Measurements from ENCODE around the gene KCTD14.
"Not testable (repeated sequence)": the region's sequence is repeated elsewhere in the genome, so short reads cannot be mapped to it uniquely, and the experiment has no call there.

Gene KCTD14

DNA sequence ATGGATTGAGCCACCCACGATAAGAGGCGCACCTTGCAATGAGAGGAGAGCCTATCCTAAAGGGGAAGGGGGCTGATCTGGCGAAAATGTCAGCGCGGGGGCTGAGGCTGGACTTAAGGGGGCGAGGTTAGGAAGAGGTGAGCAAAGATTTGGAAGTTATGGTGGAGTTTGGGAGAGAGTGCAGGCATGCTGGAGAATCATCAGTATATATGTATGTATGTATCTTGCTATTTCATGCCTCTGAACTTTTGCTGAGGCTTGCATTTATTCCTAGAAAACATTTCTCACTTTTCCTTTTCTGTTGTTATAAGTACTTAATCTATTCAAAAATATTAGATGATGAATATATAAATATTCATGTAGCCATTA is 23.4 kb upstream of the KCTD14 start:
- DNase-seq (ENCODE audit: low read depth) = no peak

DNA sequence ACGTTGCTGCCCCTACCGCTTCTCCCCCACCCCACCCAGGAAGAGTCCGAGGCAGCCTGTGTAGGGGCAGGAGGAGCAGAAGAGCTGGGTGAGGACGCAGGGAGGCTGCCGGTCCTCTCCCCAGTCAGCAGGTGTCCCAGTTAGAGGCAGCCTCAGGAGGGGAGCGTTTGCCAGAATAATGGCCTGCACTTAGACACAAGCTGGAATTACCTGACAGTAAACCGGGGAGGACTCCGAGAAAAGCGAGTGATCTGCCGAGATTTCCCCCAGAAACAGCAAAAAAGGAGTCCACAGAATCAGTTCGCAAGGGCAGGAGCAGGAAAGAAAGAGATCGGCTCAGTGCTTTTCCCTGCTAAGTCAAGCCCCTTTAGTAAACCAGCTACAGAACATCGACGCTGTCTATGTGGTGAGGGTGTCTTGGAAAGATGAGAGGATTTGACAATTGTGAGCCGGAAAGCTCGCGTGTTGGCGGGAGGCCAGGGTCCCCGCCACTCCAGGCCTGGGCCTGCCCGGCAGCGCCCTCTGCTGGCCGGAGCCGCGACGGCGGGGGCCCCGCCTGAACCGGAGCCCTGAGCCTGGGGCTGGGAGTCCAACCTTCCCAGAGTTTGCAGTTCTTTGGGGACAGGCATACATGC is 22.9 kb upstream of the KCTD14 start:
- DNase-seq (ENCODE audit: low read depth) = peak; percentile 80

DNA sequence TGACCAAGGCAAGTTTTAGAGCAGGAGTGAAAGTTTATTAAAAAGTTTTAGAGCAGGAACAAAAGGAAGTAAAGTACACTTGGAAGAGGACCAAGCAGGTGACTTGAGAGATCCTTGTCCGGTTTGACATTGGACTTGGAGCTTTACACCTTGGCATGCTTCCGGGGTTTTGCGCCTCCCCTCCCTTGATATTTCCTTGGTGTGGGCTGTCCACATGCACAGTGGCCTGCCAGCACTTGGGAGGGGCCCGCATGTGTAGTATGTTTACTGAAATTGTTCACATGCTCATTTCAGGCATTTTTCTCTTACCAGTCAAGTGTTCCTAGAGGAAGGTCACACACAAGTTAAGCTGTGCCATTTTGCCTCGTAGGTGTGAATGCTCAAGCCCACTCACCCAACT is 21.6 kb upstream of the KCTD14 start:
- DNase-seq (ENCODE audit: low read depth) = no peak

DNA sequence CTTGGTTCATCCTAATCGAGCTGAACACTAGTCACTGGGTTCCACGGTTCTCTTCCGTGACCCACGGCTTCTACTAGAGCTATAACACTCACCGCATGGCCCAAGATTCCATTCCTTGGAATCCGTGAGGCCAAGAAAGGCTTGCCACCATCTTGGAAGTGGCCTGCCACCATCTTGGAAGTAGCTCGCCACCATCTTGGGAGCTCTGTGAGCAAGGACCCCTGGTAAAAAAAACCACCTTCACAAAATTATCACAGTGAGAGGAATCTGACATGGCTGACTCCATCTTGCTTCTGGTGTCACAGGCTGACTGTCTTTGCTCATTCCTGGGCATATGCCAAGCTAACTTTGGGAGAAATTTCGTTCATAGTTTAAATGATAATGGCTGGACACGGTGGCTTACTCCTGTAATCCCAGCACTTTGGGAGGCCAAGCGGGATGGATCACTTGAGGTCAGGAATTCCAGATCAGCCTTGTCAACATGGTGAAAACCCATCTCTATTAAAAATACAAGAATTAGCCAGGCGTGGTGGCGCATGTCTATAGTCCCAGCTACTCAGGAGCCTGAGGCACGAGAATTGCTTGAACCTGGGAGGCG is 18.9 kb upstream of the KCTD14 start:
- DNase-seq (ENCODE audit: low read depth) = no peak

DNA sequence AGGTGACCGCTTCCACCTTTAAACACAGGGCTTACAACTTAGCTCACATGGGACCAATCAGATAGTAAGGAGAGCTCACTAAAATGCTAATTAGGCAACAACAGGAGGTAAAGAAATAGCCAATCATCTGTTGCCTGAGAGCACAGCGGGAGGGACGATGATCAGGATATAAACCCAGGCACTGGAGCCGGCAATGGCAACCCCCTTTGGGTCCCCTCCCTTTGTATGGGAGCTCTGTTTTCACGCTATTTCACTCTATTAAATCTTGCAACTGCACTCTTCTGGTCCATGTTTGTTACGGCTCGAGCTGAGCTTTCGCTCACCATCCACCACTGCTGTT is 18.3 kb upstream of the KCTD14 start:
- not testable (repeated sequence) for DNase-seq (ENCODE audit: low read depth)

DNA sequence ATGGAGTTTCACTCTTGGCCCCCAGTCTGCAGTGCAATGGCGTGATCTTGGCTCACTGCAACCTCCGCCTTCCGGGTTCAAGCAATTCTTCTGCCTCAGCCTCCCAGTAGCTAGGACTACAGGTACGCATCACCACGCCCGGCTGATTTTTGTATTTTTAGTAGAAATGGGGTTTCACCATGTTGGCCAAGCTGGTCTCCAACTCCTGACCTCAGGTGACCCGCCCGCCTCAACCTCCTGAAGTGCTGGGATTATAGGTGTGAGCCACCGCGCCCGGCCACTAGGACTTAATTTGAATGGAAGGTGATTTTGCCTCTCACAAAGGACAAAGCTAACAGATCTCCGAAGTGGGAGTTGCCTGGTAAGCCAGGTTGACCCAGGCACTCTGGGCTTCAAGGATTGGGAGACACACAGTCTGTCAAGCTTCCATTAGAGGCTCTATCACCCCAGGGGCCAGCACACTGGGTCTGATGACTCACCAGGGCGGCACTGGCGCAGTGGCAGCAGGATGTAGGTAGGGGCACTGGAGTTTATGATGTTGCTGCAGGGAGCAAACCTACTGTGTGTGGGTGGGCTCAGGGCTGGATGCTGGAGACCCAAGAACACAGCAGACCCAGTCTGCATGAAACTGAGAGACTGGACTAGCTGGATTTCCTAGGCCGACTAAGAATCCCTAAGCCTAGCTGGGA is 17.8 kb upstream of the KCTD14 start:
- DNase-seq (ENCODE audit: low read depth) = no peak

DNA sequence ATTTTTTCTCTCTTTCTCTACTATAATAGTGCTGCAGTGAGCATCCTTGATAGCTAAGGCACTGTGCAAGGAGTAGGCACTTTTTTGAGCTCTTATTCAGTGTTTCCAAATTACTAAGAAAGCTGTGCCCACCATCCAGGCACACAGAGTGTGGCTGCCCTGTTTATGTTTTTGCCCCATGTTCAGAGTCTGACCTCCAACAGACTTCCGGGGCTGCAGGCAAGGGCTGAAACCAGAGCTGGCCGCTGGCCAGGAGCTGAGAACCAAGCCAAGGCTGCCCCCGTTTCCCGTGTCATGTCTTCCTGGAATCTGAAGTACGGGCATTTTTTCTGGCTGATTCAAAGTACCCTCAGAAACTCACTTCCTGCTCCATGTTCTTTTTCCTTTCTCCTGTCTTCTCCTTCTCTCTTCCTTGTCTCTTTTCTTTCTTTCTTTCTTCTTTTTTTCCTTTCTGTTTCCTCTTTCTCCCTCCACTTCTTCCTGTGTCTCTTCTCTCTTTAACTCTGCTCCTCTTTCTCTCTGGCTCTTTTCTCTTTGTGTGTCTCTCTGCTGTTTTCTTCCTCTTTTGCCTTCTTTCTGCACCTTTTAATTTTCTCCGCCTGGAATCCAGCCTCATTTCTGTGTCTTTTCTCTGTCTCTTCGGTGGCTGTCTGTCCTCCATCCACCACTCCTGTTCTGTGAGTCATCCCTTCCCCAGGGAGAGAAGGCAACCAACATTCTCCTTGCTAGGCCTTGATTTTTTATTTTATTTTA is 17.0 kb upstream of the KCTD14 start:
- DNase-seq (ENCODE audit: low read depth) = peak; percentile 15

DNA sequence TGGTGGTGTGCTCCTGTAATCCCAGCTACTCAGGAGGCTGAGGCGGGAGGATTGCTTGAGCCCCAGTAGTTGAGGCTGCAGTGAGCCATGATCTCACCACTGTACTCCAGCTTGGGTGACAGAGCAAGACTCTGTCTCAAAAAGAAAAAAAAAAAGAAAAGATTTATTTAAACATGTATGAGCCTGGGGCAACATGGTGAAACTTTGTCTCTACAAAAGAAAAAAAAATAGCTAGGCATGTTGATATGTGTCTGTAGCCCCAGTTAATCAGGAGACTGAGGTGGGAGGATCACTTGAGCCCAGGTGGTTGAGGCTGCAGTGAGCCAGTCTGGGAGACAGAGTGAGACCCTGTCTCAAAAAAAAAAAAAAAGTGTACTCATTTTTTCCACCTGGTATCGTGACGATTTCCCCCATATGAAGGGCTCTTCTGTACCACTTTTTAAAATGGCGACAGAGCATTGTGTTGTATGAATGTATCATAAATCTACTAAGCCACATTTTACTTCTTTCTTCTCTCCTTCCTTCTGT is 16.4 kb upstream of the KCTD14 start:
- no peak for DNase-seq (ENCODE audit: low read depth)

DNA sequence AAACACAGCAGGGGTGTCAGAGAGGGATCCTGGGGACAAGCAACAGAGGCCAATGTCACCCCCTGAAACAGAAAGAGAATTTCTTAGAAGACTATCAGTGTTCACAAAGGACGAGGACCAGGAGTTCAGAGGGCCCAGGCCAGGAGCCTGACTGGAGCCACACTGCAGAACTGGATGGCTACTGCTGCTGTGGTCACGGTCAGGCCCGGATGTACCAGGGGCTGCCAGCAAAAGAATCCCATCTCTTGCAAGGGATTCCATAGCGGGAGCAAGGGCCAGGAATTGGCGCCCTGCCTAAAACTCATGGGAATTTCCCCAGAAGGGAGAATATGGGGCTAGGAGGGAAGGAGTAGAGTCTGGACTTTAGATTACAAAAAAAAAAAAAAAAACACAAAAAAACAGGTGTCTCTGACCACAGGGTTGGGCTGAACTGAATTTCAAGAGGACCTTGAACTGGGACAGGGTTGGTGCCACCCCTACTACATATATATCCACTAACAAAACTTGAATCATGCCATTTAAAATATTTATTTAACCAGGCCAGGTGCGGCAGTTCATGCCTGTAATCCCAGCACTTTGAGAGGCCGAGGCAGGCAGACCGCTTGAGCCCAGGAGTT is 15.7 kb upstream of the KCTD14 start:
- DNase-seq (ENCODE audit: low read depth) = no peak

DNA sequence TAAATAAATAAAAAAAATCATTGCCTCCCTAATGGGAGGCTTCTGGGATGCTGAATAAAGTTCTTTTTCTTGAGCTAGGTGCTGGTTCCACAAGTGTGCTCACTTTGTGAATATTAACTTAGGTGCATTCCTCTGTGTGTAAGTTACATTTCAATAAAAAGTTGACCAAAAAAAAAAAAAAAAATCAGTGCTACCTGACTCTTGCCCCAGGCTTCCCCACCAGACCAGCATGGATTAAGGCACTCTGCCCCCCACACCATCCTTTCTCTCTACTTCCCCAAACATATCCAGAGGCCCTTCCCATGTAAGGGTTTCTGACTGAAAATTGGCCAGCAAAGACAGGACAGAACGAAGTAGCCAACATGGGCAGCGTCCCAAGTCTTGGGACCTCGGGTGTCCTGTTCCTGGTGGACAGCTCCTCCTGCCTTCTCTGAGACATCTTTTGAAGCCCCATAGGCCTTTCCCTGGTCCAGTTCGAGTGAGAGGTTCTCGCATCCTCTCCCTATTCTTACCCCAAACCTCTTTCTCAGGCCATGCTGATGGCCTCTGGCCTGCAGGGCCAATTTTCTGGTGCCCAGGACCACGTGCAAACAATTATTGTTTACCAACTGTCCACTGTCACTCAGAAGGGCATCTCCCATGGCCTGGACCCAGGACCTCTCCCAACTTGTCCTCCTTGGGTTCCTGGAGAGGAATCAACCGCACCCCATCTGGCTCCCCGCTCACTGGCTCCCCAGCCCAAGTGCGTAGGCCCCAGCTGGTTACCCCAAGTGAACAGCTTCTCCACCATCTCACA is 14.9 kb upstream of the KCTD14 start:
- no peak for DNase-seq (ENCODE audit: low read depth)

DNA sequence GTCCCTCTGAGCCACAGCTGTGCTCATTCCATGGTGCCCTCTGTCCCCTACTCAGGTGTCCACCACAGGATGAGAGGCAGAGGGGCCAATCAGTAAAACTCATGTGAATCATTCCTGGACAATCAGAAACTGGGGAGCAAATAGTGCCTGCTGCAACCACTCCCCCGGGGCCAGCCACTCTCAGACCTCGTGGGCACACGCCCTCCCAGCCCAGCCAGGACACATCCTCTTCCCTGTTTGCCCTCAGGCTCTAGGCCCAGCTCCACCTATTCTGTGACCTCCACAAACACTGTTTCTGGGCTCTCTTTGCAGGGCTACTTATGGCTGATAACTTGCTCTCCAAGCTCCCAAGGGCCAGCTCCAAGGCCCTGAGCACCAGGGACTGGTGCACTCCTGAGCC is 14.0 kb upstream of the KCTD14 start:
- DNase-seq (ENCODE audit: low read depth) = no peak

DNA sequence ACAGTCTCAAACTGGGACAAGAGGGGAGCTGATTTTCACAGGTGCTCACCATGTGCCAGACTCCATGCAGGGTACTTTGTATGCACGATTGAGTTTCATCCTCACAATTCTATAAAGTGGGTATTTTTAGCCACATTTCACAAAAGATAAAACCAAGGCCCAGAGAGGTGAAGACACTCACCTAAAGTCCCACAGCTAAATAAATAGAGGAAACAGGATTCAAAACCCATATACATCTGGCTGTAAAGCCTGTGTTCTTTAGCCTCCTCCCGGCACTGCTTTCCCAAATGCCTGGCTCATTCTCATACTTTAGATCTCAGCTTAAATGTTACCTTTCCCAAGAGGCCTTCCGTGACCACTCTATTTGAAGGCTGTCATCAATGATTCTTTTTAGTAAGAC is 13.2 kb upstream of the KCTD14 start:
- no peak for DNase-seq (ENCODE audit: low read depth)

DNA sequence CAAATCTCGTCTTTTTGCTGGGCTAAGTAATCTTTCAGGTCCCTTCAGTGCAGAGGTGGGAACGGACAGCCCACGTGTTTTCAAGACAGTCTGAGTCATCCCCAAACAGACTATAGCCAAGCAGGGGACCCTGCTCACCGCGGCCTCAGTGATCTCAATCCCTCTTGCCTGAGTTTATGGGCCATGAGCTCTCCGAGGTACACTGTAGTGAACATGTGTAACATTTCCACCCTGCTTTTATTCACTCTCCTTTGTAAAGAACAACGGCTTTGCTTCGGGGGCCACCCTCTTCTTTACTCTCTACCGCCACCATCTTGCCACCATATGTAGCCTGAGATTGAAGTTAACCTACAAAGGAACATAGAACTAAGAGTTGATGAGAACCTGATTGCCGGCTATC is 11.5 kb upstream of the KCTD14 start:
- DNase-seq (ENCODE audit: low read depth) = no peak

DNA sequence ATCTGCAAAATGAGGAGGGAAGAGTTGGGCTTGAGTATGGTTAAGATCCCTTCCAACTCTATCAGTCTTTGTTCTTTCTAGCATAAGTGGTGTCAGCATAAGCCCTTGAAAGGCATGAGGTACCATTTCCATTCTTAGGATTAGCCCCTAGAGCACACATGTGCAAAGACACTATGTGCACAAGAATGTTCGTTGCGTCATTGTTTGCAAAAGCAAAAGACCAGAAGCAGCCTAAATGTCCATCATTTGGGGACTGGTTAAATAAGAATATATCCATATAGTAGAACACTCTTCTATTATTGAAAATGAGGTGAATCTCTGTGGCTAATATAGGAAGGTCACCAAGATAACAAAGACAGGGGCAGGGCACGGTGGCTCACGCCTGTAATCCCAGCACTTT is 10.0 kb upstream of the KCTD14 start:
- DNase-seq (ENCODE audit: low read depth) = no peak

DNA sequence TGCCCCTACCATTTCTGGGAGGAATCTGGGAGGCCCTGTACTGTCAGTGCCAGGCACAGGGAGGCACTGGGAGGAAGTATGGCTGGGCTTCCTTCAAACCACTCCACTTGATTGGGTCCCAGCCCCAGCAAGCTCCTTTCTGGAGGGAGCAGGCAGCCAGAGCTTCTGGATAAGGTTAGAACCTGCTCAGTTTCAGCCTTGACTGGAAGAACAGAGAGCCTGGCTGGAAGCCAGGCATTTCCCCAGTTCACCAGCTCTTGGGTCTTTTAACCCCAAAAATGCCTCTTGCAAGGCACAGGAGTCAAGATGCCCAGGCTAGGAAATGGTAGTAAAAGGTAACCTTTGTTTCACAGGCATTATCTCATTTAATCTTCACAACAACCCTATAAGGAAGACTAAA is 9.0 kb upstream of the KCTD14 start:
- DNase-seq (ENCODE audit: low read depth) = no peak

DNA sequence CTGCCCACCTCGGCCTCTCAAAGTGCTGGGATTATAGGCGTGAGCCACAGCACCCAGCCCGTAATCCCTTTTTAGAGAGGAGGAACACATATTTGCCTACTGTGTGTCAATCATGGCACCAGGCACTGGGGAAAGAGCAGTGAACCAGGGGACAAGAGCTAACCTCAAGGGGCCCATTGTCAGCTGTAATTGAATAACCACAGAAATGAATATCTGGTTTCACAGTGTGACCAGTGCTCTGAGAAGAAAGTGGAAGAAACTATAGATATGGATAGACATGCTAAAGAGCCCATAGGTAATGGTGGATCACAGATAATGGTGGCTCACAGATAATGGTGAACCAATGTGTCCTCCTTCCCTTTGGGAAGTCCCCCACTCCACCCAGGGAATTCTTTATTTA is 8.6 kb upstream of the KCTD14 start:
- no peak for DNase-seq (ENCODE audit: low read depth)

DNA sequence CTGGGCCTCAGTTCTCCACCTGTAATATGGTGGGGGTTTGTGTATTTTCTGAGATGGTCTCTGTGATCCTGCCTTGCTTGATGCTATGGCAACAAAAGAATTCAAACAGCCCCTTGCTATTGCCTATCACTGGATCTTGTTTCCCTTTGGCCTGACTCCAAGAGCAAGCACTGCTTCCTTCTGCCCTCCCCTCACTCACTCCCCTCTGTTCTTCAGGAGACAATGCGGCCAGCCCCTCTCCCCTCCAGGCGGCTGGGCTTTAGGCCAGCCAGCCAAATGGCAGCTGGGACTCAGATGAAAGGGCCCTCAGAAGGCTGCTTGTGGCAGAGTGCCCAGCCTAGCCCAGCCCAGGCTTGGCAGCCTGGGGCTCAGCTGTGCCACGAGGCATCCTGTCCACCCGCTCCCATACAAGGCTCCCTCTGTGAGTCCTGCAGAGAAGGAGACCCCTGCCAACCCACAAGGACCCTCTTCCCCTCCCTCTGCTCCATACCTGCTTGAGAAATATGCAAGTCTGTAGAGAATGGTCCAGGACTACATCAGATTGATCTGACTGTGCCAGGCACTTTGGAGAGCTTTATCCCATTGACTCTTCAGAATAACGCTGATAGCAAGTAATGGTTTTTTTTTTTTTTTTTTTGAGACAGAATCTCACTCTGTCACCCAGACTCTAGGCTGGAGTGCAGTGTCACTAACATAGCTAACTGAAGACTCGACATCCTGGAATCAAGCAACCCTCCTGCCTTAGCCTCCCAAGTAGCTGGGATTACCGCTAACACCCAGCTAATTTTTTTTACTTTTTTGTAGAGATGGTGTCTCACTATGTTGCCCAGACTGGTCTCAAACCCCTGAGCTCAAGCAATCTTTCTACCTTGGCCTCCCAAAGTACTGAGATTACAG is 7.6 kb upstream of the KCTD14 start:
- no peak for DNase-seq (ENCODE audit: low read depth)

DNA sequence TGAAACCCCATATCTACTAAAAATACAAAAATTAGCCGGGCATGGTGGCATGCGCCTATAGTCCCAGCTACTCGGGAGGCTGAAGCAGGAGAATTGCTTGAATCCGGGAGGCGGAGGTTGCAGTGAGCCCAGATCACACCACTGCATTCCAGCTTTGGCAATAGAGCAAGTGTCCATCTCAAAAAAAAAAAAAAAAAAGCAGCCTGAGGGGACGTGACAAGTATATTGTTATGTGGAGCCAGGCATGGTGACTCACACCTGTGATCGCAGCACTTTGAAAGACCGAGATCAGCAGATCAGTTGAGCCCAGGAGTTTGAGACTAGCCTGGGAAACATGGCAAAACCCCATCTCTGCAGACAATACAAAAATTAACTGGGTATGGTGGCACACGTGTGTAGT is 5.3 kb upstream of the KCTD14 start:
- DNase-seq (ENCODE audit: low read depth) = not testable (repeated sequence)

DNA sequence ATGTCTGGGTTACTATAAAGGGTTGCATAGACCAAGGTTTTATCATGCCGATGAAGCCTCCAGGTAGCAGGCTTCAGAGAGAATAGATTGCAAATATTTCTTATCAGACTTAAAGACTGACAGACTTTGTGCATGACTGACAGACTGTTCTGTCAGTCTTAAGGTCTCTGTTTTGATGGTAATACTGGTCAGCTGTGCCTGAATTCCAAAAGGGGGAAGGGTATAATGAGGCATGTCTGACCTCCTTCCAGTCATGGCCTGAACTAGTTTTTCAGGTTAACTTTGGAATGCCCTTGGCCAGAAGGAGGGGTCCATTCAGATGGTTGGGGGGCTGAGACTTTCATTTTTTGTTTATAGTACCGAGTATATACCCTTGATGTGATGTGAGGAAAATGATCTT is 4.7 kb upstream of the KCTD14 start:
- DNase-seq (ENCODE audit: low read depth) = no peak

DNA sequence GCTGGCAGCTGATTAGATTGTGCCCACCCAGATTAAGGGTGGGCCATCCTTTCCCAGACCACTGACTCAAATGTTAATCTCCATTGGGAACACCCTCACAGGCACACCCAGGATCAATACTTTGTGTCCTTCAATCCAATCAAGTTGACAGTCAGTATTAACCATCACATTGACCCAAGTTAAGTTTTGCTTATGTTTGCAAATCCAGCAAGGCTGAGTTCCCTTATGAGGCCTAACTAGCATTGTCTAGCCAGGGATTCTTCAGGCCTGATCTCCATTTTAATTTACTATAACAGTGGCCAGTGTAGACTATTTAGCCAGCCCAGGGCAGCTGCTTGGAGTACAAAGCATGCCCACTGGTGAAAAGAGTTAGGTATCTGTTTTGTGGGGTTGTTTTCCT is 2.3 kb upstream of the KCTD14 start:
- DNase-seq (ENCODE audit: low read depth) = no peak

DNA sequence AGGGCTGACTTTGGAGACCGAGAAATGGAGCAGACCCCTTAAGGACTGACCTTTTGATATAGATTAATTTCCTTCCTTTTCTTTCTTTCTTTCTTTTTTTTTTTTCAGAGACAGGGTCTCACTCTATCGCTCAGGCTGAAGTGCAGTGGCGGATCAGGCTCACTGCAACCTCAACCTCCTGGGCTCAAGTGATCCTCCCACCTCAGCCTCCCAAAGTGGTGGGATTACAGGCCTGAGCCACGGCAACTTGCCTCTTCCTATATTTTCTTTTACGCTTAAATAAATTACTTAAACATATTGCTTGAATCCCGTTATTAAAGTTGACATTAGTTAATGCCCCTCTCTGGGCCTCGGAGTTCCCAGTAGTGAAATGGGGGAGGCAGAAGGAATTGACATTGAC is 350 bp upstream of the KCTD14 start:
- DNase-seq (ENCODE audit: low read depth) = no peak

Data from activated T-cell treated with anti-CD3 and anti-CD28 coated beads for 48 hours (primary cell).